Heart right ventricle (tissue), 16 donors: ENCODE results near the gene TNFRSF21. TPM values are rescaled to one million over a fixed set of nuclear protein-coding genes. Genes with fewer than 3 reads are reported as not detected.

Source experiments
- ATAC-seq, 8 donors: fragments of 200-7000 bp; cut with Tn5 transposase; one replicate each; pipeline ENCODE4 v1.9.1; 2020; ENCODE audit warnings: mild to moderate bottlenecking in 8 of 8, moderate library complexity in 8 of 8, moderate number of reproducible peaks in 1 of 8
- DNase-seq, 2 donors: peaks; one replicate each; pipeline ENCODE4 v3.0.0-alpha.2; 2020
- H3K27ac ChIP-seq, 10 donors: fragments of 200-600 bp; sonication (generic) in 2 of 10; one replicate each; pipeline versions ENCODE4 v1.5.0 to v1.8.0; 2020 to 2022; ENCODE audit warnings: mild to moderate bottlenecking in 3 of 10
- H3K27me3 ChIP-seq, 7 donors: fragments of 200-600 bp; one replicate each; pipeline ENCODE4 v1.8.0; 2021 to 2022; ENCODE audit warnings: mild to moderate bottlenecking in 2 of 7
- H3K36me3 ChIP-seq, 9 donors: fragments of 200-600 bp; sonication (generic) in 1 of 9; one replicate each; pipeline versions ENCODE4 v1.5.0 to v1.8.0; 2020 to 2022; ENCODE audit warnings: mild to moderate bottlenecking in 2 of 9
- H3K4me1 ChIP-seq, 9 donors: fragments of 200-600 bp; sonication (generic) in 1 of 9; one replicate each; pipeline versions ENCODE4 v1.5.0 to v1.8.0; 2020 to 2022; ENCODE audit warnings: mild to moderate bottlenecking in 4 of 9
- H3K4me3 ChIP-seq, 10 donors: fragments of 200-600 bp; sonication (generic) in 2 of 10; one replicate each; pipeline versions ENCODE4 v1.5.0 to v1.8.0; 2020 to 2022; ENCODE audit warnings: mild to moderate bottlenecking in 7 of 10, moderate library complexity in 2 of 10
- H3K9me3 ChIP-seq, 11 donors: fragments of 200-600 bp in 10 of 11; sonication (generic) in 2 of 11; one replicate each; pipeline versions ENCODE4 v1.5.0 to v1.8.0; 2013 to 2022; ENCODE audit warnings: mild to moderate bottlenecking in 2 of 11, control low read depth in 1 of 11, moderate library complexity in 1 of 11
- WGBS, 2 donors: extraction: QIAGEN DNeasy Blood & Tissue Kit; methylation state at CpG; one replicate each; pipeline ENCODE4 v1.1.7; 2013; ENCODE audit warnings: inconsistent platforms in 1 of 2; 5-methylcytosine and 5-hydroxymethylcytosine counted together
- intact Hi-C, 10 donors: fragments of 100-400 bp; cut with DNase I; formaldehyde crosslinking; loops; one replicate each; pipeline versions ENCODE4 v1.11.1 to v1.14.2; 2022
- polyA plus RNA-seq, 2 donors: library from polyadenylated mRNA; stranded (reverse); fragments of 200-250 nt; gene quantifications; one replicate each; pipeline ENCODE4 v1.2.3, GENCODE V29; 2013
- total RNA-seq, 10 donors: library from RNA; stranded (reverse); fragmentation: NEBNext Ultra II Directional in 3 of 10; extraction: Animal tissue kit (Norgen Biotek cat#: 25700) in 3 of 10; gene quantifications; one replicate each; pipeline versions ENCODE4 v1.2.1 to v1.2.4, GENCODE V29; 2021 to 2023
- TF ChIP-seq, protein P1 (sequence below), 9 donors: fragments of 200-600 bp; sonication (generic) in 2 of 9; IDR thresholded peaks; one replicate each; pipeline versions ENCODE4 v1.5.0 to v1.8.0; 2021 to 2022; ENCODE audit warnings: antibody characterized with exemption in 9 of 9, mild to moderate bottlenecking in 5 of 9, moderate library complexity in 1 of 9
- donor health status: Arrhythmogenic right ventricular cardiomyopathy.
- donor health status: ischemic (EF 13 %, LVEDD 7.1; RV severe dilation, severe dysfunction).
- donor health status: healthy with polysubstance abuse.
- donor health status: DM: no; HTN: yes; CAD: no.
- donor health status: DM: no; HTN: no; CAD: no.
- donor health status: ischemic (EF 25% LVEDD 6.9; RV normal size, moderate dysfunction).
- donor health status: ischemic (EF 25% LVEDD 5.7; RV mildly dilated, moderate dysfunction).
- donor health status: healthy.
- donor health status: DM: yes; HTN: yes; CAD: no.
- donor health status: Ischemic cardiomyopathy.
- donor health status: ischemic (EF 35%, LVEDD 5.7; RV mildly dilated, moderate dysfunction).
- donor health status: nonischemic (EF 11% LVEDD 7.7; RV severe dilation, severe dysfunction).
- donor health status: DM: yes; HTN: yes; CAD: no.
- donor health status: PGD.
- donor health status: ischemic (EF 29% LVEDD 5.4; RV normal size, mild dysfunction).
- donor health status: nonischemic (EF 23%, LVEDD 6.1; RV moderate dilation, normal function).

TNFRSF21 gene
- total and polyA plus RNA-seq, 12 donors: 3.8 to 12.8 (median 6.0) TPM

DNA sequence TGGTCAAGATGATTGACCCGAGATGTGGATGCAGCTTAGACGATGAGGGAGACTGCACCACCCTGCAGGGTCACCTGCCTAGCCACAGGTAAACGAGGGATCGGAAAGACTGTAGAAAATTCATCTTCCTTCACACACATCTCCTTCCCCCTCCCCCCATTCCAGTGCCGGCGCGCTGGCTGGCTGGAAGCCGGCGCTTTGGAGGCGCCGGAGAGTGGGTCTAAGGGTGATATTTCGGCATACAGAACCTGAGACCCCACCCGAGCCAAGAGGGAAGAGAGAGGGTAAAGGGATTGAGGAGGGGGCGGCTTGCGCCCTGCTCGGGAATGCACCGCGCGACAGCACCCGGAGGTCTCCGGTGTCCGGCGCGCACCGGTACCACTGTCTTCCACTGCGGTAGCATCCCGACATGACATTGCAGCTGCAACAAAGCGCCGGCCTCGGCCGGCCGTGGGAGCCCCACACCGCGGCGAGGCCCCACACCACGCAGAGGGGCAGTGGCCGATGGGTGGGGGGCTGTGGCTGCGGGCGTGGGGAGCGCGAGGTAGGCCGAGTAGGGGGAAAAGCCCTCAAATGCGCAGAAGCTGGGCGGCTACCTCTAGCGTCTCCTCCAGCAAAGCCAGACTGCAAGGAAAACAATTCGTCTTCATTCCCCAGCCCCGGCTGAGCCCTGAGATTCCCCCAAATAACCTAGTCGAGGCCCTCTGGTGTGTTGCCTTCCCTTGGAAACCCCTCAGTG, 984 bp downstream of the TNFRSF21 start:
- Histone ChIP-seq H3K27me3 (peaks cover 0 to 60% (median 35%) of the 10 kb centered on the region in 7 donors), H3K9me3 (no peaks in the 10 kb centered on the region), H3K4me3 (peak overlapping the region; percentile 56 to 83 (median 78)), H3K36me3 (no peaks in the 10 kb centered on the region), H3K4me1 (peaks cover 0 to 25% (median 11%) of the 10 kb centered on the region in 9 donors), H3K27ac (peak overlapping the region in 9 of 10 donors; percentile 53 to 81 (median 75))
- peak; percentile 28 to 60 (median 43) for ATAC-seq
- intact Hi-C loops: loop anchor here in 7 of 10 donors (2.0 to 10.0 kb wide), 6 partner anchors 54 to 464 kb away; no protein-coding TSS in a partner anchor
- TF ChIP-seq, protein P1, sequence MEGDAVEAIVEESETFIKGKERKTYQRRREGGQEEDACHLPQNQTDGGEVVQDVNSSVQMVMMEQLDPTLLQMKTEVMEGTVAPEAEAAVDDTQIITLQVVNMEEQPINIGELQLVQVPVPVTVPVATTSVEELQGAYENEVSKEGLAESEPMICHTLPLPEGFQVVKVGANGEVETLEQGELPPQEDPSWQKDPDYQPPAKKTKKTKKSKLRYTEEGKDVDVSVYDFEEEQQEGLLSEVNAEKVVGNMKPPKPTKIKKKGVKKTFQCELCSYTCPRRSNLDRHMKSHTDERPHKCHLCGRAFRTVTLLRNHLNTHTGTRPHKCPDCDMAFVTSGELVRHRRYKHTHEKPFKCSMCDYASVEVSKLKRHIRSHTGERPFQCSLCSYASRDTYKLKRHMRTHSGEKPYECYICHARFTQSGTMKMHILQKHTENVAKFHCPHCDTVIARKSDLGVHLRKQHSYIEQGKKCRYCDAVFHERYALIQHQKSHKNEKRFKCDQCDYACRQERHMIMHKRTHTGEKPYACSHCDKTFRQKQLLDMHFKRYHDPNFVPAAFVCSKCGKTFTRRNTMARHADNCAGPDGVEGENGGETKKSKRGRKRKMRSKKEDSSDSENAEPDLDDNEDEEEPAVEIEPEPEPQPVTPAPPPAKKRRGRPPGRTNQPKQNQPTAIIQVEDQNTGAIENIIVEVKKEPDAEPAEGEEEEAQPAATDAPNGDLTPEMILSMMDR (IDR thresholded peaks at IDR 0.05): no peak
- DNase-seq: peak; percentile 13 to 33
- WGBS, 2 donors: 2% methylated on average over 48 of the region's 48 CpGs

DNA sequence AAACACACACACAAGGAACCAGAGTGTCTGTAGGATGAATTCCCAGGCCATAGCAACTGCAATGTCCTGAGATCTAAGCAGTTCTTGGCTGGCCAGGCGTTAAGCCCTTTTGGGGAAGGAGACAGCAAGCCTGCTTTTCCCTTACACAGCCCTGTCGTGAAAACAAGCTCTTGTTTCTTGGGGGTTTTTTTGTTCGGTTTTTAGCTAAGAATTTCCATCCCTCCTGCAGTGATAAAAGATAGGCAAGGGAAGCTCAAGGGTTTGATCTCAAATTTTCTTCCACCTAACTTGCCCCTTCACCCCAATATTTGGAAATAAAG, 1.5 kb downstream of the TNFRSF21 start:
- Histone ChIP-seq H3K27me3 (peaks cover 0 to 54% (median 29%) of the 10 kb centered on the region in 7 donors), H3K9me3 (no peaks in the 10 kb centered on the region), H3K27ac (peak overlapping the region in 3 of 10 donors; percentile 3 to 75 (median 62)), H3K4me3 (peak overlapping the region in 9 of 10 donors; percentile 56 to 83 (median 79)), H3K4me1 (peaks cover 0 to 25% (median 11%) of the 10 kb centered on the region in 9 donors), H3K36me3 (no peaks in the 10 kb centered on the region)
- DNase-seq (no peak), ATAC-seq (no peak)
- intact Hi-C loops: loop anchor here in 7 of 10 donors (2.0 to 10.0 kb wide), 6 partner anchors 53 to 463 kb away; no protein-coding TSS in a partner anchor
- WGBS, 2 donors: 32 to 33% methylated on average over 3 of the region's 3 CpGs
- TF ChIP-seq, protein P1 (IDR thresholded peaks at IDR 0.05): no peak

DNA sequence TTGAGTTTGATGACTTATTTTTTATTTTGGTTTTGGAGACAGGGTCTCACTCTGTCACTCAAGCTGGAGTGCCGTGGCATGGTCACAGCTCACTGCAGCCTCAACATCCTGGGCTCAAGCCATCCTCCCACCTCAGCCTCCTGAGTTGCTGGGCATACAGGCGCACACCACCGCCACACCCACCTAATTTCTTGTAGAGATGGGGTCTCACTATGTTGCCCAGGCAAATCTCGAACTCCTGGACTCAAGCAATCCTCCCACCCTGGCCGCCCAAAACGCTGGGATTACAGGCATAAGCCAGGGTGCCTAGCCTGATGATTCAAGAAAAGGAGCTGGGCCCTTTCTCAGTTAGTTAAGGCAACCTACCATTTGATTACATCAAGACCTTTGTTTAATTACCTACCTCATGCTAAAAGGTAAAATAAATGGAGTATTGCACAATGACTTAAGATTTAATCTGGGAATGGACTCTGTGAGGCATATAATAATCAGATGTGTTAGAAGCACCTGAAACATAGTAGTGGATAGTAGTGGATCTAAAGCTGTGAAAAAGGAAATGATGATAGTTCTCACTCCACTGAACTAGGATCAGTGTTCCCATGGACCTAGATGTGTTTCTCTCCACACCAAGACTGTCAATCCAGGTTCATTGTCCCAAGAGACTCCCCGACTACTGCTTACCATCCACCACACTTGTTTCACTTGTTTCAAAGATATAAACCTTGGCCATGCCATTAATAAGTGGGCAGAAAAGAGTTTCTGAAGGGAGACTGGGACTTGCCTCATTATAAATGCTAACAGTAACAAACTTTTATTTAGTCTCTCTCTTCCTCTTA, 2.1 kb downstream of the TNFRSF21 start:
- intact Hi-C loops: loop anchor here in 7 of 10 donors (2.0 to 10.0 kb wide), 6 partner anchors 53 to 463 kb away; no protein-coding TSS in a partner anchor
- Histone ChIP-seq H3K4me3 (peak overlapping the region in 8 of 10 donors; percentile 66 to 83 (median 80)), H3K9me3 (no peaks in the 10 kb centered on the region), H3K27ac (no peak overlapping the region), H3K27me3 (peaks cover 0 to 52% (median 26%) of the 10 kb centered on the region in 7 donors), H3K4me1 (peaks cover 0 to 25% (median 11%) of the 10 kb centered on the region in 9 donors), H3K36me3 (no peaks in the 10 kb centered on the region)
- ATAC-seq (no peak), DNase-seq (no peak)
- WGBS, 2 donors: 91 to 96% methylated on average over 7 of the region's 7 CpGs
- TF ChIP-seq, protein P1 (IDR thresholded peaks at IDR 0.05): no peak

DNA sequence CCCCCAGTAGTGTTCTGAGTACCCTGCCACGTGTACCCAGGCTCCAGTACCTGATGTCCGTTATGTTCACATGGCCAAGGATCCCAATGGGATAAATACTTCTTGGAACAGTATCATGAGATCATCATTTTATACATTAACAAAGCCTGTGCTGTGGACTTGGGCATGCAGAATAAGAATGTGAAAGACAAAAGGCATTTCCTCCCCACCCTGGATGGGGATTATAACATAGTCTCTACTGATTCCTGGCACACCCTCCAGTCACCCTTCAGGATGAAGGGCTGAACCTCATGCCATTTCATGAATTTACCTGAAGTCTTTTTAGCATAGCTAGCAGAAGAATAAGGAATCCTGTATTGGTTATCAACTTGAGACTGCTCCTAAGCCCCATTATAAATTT, 2.8 kb downstream of the TNFRSF21 start:
- Histone ChIP-seq H3K9me3 (no peaks in the 10 kb centered on the region), H3K4me1 (peaks cover 0 to 25% (median 11%) of the 10 kb centered on the region in 9 donors), H3K27ac (no peak overlapping the region), H3K4me3 (peak overlapping the region in 1 of 10 donors; percentile 82), H3K36me3 (no peaks in the 10 kb centered on the region), H3K27me3 (peaks cover 0 to 52% (median 25%) of the 10 kb centered on the region in 7 donors)
- ATAC-seq (no peak), DNase-seq (no peak)
- TF ChIP-seq, protein P1 (IDR thresholded peaks at IDR 0.05): no peak
- intact Hi-C loops: loop anchor here in 7 of 10 donors (5.0 to 10.0 kb wide), 5 partner anchors 52 to 462 kb away; no protein-coding TSS in a partner anchor
- 75 to 79% methylated on average over 2 of the region's 2 CpGs for WGBS, 2 donors
